HG03342 (cell line): Measurements from ENCODE around the gene LSAMP.

Experiments used
- ATAC-seq: cut with Tn5 transposase; IDR thresholded peaks from one replicate; pipeline ENCODE4 v1.9.1; 2021; ENCODE audit warnings: mild to moderate bottlenecking, moderate library complexity; ENCODE audit not compliant: unreplicated experiment

Gene LSAMP

DNA sequence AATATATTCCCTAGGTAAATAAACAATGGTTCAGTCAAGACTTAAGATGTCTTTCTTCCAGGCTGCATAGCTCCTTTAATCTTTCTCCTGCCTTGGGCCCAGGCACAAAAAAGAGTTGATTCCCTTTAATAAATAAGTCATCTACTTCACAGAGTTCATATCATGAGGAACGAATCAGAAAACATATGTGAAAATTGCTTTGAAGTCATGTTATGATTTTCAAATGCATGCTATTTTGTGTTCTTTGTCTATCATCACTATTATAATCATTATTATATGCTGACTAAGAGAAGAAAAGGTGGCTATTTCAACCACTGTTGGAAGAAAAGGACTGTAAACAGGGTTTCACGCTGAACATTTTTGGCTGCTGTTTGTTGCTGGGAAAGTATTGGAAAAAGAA, 70.4 kb downstream of the LSAMP start:
- ATAC-seq: no peak

GRCh38 chr3:116367761-116368395, 77.4 kb downstream of the LSAMP start:
- no peak for ATAC-seq

- ATAC-seq: no peak
Observed at GRCh38 chr3:116356056-116356455, 89.2 kb downstream of the LSAMP start.

DNA sequence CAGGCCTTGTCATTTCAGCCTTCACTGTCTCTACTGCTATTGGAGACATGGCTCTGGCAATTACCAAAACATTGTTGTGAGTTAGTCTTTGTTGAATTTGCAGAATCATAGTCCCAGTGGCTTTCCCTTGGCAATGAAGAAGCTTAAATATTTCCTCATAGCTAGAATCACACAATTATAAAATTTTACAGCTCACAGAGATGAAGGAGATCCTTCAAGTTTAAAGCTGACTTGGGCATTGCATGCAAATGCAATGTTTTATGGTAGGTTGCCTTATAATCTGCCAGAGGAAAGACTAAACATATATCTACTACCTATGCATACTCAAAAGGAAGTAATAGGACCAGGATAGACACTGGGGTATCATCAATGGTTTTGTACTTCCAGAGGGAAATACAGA, 90.9 kb downstream of the LSAMP start:
- ATAC-seq: no peak

- no peak for ATAC-seq
Observed at GRCh38 chr3:116350119-116350733, 95.1 kb downstream of the LSAMP start.

DNA sequence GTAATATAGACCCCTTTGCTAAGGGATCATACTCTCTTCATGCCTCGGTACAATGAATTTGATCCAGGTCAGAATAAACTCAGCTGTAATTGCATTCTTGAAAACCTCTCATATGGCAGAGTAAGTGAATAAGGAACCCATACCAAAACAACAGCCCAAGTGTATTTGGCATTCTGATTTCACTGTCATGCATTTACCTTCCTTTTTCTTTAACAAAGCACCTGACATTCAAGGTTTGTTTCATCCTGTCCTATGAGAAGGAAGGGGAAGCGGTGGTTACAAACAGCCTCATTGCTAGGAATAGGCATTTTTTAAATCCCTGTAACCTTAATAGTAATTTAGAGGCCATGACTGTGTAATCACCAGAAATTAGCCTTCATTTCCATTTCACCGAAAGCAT, 97.1 kb downstream of the LSAMP start:
- ATAC-seq: no peak

DNA sequence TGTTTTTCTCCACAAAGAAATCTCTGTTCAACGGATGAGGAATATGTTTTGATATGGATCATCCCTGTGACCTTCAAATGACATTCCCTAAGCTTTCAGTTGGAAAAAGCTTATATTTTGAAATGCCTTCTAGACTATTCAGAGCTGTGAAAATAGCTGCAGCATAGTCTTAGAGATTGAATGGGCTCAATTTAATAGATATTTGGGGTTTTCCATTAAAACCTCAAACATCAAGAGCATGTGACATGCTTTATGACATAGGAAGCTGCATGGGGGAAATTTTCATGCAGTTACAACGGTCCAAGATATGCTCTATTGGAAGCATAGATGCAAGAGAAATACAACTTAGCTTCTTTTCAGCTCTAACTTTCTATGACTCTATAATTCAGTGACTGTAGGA, 102.8 kb downstream of the LSAMP start:
- ATAC-seq: no peak

GRCh38 chr3:116341899-116342298, 103.4 kb downstream of the LSAMP start:
- no peak for ATAC-seq

DNA sequence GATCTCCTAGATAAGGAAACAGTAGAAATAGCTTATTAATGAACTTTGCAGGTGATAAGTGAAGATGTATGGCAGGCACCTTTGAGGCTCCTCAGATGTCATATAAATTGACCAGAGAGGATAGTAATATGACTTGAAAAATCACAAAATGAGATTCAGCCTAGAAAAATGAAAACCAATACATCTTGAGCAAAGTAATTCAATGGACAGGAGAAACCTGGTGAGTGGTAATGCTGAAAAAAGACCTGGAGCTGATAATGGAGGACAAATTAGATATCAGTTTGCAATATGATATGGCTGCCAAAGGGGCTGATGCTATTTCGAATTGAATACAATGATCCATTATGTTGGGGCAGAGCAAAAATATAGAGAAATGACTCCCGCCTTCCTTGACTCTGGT, 103.9 kb downstream of the LSAMP start:
- ATAC-seq: no peak

GRCh38 chr3:116340680-116341216, 104.5 kb downstream of the LSAMP start:
- ATAC-seq: no peak

- no peak for ATAC-seq
Observed at GRCh38 chr3:116339441-116340028, 105.8 kb downstream of the LSAMP start.

DNA sequence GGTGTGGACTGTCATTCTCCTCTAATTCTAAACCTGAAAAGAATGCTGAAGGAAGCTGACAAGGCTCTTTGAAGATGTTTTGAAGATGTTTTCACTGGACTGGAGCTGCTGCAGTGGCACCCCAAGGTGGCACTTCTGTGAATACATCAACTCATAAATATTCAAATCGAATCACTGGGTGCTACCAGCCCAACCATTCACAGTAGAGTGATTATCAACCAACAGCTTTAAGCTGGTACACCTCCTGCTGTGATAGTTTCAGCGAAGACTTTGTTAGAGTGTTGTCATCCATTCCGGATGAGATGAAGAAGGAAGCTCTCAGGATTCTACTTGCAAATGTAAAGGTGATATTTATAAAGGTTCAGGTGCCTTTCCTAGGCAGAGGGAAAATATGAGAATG, 106.6 kb downstream of the LSAMP start:
- ATAC-seq: no peak

- ATAC-seq: no peak
Observed at GRCh38 chr3:116337229-116337628, 108.1 kb downstream of the LSAMP start.

DNA sequence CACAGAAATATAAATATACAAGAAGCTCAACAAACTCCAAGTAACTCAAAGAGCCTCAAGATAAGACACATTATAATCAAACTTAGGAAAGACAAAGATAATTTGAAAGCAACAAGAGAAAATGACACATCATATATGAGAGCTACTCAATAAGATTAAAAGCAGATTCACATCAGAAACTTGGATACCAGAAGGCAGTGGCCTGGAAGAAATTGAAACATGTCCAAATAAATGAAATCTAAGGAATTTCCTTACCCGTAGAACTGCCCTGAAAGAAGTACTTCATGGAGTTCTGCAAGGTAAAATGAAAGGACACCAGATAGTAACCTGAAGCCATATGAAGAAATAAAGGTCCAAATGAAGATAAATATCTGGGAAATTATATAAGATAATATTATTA, 113.9 kb downstream of the LSAMP start:
- no peak for ATAC-seq

- ATAC-seq: no peak
Observed at GRCh38 chr3:116322750-116323375, 122.4 kb downstream of the LSAMP start.

GRCh38 chr3:116318370-116318769, 126.9 kb downstream of the LSAMP start:
- no peak for ATAC-seq

DNA sequence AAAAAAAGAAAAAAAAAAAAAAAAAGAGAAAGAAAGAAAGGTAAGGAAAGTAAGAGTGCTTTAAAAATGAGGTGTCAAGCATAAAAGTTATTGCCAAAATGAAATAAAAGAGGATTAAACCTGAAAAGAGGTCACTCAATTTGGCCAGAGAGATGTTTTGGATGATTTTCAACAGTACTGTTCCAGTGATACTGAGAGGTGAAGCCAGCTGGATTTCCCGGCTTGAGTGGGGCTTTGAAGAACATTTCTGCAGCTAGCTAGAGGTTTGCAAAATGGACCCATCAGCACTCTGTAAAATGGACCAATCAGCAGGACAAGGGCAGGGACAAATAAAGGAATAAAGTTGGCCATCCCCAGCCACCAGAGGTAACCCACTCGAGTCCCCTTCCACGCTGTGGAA, 128.5 kb downstream of the LSAMP start:
- ATAC-seq: no peak

DNA sequence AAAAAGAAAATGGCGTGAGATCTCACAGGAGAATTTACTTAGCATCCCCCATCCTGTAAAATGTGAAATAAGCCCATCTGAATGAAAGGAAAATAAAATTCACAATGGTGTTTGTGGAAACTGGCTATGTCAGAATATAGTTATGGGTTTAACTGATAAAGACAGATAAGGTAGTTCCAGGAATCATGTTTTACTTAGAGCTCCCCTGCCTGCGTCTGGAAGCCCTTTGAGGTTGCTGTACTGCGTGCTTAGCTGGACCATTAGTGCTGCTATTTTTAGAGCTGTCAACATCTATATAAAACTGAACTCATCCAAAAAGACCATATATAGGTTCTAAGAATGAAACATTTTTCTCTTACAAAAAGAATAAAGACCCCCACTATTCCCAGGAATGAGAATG, 130.8 kb downstream of the LSAMP start:
- ATAC-seq: no peak

- no peak for ATAC-seq
Observed at GRCh38 chr3:116306720-116307119, 138.6 kb downstream of the LSAMP start.

DNA sequence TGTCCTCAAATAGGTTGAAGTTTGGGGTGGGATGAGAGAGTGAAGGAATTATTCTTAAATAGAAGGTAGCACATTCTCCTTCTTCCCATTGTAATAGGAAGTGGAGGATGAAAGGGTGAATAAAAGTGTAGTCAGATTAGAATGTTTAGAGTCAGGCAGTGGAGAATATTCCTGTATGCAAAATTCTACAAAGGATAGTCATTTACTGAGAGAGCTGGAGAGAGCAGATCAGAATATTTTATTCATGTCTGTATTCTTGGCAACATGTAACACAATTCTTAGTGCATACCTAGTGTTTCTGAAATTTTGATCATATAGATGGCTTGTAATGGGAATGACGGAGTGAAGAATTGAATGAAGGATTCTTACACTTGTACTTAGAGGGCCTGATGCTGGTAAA, 139.1 kb downstream of the LSAMP start:
- no peak for ATAC-seq

DNA sequence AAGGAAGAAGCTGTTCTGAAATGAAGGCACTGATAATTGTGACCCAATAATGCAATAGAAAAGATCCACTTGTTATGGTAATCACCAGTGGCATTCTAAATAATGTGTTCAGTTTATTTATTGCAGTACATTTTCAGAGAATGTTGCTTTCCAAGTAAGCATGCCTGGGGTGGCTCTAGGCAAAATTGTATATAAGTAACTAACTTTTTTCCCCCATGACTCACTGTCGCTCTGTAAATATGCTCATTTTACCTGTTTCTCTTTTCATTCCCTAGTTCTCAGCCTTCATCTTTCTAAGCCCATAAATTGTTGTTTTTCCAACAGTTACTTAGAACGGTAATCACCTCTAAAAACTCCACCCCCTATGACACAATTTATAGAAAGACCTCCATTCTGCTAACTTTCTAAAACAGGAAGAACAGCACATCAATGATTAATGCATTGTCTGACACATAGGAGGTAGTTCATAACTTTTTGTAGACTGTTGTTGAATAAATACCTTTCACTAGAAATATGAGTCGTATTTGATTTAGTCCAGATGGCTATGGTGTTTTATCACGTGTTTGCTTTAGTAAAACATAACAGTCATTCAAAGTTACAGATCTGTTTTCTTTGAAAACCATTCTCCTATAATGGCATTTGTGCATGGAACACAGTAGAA, 143.1 kb downstream of the LSAMP start:
- ATAC-seq: no peak
